WTC11 (cell line): ENCODE data around the gene TUSC7.

Experiments
- CBFB ChIP-seq: sonication (generic); formaldehyde crosslinking; IDR thresholded peaks from 2 replicates; pipeline ENCODE4 v1.8.1; 2022; ENCODE audit warnings: mild to moderate bottlenecking, low read depth, missing genetic modification reagents
- CREB1 ChIP-seq: sonication (generic); formaldehyde crosslinking; IDR thresholded peaks from 2 replicates; pipeline ENCODE4 v1.8.0; 2023; ENCODE audit warnings: mild to moderate bottlenecking, missing genetic modification reagents
- CTCF ChIP-seq: fragments of 200-600 bp; IDR thresholded peaks from 2 replicates; pipeline ENCODE4 v1.8.0; 2022; ENCODE audit warnings: antibody characterized with exemption
- ESRRA ChIP-seq: sonication (generic); formaldehyde crosslinking; IDR thresholded peaks from 2 replicates; pipeline ENCODE4 v1.8.1; 2022; ENCODE audit warnings: mild to moderate bottlenecking, missing genetic modification reagents, borderline replicate concordance
- JUN ChIP-seq: sonication (generic); formaldehyde crosslinking; IDR thresholded peaks from 2 replicates; pipeline ENCODE4 v1.8.0; 2023; ENCODE audit warnings: mild to moderate bottlenecking, missing genetic modification reagents
- NFYB ChIP-seq: sonication (generic); formaldehyde crosslinking; conservative IDR thresholded peaks from 2 replicates; pipeline ENCODE4 v1.8.0; 2022; ENCODE audit warnings: low read depth, missing genetic modification reagents
- PRDM15 ChIP-seq: sonication (generic); formaldehyde crosslinking; IDR thresholded peaks from 2 replicates; pipeline ENCODE4 v1.8.0; 2022; ENCODE audit warnings: missing genetic modification reagents
- USF1 ChIP-seq: sonication (generic); formaldehyde crosslinking; IDR thresholded peaks from 2 replicates; pipeline ENCODE4 v1.8.0; 2022; ENCODE audit warnings: mild to moderate bottlenecking, missing genetic modification reagents
- ZBTB21 ChIP-seq: sonication (generic); formaldehyde crosslinking; IDR thresholded peaks from 2 replicates; pipeline ENCODE4 v1.8.1; 2023; ENCODE audit warnings: mild to moderate bottlenecking, missing genetic modification reagents, borderline replicate concordance
- TF ChIP-seq, protein P1 (sequence below): sonication (generic); formaldehyde crosslinking; IDR thresholded peaks from 2 replicates; pipeline ENCODE4 v1.8.0; 2022; ENCODE audit warnings: mild to moderate bottlenecking, missing genetic modification reagents

DNA sequence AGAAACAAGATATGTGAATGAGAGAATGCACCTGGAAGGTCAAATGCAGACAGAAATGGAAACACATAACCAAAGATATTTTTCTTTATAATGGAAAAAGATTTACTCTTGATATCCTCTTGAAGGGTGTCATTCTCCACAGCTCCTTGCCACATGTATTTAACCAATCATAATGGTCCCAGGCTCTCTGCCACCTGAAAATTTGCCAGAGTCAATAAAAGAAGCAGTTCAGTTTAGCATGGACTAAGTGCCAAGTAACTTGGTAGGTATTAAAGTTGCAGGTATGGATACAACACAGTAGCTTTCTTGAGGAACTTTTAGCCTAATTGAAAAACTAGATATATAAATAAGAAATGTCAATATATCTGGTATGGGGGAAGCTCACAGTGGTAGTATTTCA is 33.5 kb downstream of the TUSC7 start:
- TF ChIP-seq CTCF (no peak), NFYB (CRISPR knock-in tag) (no peak), CBFB (CRISPR knock-in tag) (no peak), USF1 (CRISPR knock-in tag) (no peak), ESRRA (CRISPR knock-in tag) (no peak), JUN (CRISPR knock-in tag) (no peak), CREB1 (CRISPR knock-in tag) (no peak), PRDM15 (no peak), ZBTB21 (CRISPR knock-in tag) (no peak)
- TF ChIP-seq, protein P1, sequence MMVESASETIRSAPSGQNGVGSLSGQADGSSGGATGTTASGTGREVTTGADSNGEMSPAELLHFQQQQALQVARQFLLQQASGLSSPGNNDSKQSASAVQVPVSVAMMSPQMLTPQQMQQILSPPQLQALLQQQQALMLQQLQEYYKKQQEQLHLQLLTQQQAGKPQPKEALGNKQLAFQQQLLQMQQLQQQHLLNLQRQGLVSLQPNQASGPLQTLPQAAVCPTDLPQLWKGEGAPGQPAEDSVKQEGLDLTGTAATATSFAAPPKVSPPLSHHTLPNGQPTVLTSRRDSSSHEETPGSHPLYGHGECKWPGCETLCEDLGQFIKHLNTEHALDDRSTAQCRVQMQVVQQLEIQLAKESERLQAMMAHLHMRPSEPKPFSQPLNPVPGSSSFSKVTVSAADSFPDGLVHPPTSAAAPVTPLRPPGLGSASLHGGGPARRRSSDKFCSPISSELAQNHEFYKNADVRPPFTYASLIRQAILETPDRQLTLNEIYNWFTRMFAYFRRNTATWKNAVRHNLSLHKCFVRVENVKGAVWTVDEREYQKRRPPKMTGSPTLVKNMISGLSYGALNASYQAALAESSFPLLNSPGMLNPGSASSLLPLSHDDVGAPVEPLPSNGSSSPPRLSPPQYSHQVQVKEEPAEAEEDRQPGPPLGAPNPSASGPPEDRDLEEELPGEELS = no peak
